GM19467 (cell line): ENCODE data around the gene WSCD1.

Source experiments
- ATAC-seq: cut with Tn5 transposase; IDR thresholded peaks from one replicate; pipeline ENCODE4 v1.9.1; 2021; ENCODE audit warnings: mild to moderate bottlenecking, moderate library complexity; ENCODE audit not compliant: unreplicated experiment

WSCD1 gene

DNA sequence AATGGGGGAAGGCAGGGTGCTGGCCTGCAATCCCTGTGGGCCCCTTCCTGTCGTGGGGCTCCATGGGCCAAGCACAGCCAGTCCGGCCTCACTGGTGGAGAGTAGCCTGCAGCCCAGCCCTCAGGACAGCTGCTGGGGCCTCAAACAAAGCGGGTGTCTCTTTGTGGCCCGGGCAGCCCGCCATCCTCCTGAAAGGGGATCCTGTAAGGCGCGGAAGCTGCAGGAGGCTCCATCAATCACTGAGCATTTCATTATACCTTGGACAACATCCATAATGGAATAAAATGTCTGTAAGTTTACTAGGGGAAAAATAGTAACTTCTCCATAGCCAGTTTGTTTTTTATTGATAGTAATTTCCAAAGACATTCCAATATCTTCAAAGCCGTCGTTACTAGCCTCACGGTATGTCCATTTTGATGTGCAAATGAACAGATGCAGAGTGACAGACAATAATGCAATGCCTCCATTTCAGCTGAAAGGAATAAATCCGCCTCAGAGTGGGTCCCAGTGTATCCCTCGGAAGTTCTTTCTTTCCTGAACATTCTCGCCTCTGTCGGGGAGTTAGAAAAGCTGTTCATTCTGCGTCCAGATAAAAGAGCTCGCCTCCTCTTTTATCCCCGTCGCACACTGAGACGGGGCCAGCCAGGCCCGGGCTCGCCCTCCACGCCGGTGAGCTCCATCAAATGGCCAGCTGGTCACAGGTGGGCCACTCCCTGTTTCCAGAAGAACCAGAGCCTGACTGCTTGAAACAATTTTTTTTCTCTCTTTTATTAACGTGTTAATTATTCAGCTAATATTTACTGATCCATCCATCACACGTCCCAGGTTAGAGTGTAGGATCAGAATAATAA, 14.4 kb downstream of the WSCD1 start:
- no peak for ATAC-seq

DNA sequence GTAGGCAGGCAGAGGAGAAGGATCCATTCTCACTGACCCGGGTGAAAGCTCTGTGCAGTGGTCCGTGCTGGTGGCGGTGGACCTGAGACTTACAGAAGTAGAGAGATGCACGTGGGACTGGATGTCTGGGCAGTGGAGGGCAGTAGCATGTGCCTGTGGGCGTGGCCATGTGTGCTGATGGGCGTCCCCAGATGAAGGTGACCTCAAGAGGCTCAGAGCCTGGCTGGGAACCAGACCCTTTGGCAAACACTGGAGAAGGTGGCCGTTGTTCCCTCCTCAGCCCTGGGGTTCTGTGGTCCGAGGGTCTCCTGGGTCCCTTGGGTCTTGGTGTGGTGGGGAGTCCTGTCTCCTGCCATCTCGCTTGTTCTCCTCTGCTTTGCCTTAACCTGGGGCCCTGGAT, 15.6 kb downstream of the WSCD1 start:
- no peak for ATAC-seq

DNA sequence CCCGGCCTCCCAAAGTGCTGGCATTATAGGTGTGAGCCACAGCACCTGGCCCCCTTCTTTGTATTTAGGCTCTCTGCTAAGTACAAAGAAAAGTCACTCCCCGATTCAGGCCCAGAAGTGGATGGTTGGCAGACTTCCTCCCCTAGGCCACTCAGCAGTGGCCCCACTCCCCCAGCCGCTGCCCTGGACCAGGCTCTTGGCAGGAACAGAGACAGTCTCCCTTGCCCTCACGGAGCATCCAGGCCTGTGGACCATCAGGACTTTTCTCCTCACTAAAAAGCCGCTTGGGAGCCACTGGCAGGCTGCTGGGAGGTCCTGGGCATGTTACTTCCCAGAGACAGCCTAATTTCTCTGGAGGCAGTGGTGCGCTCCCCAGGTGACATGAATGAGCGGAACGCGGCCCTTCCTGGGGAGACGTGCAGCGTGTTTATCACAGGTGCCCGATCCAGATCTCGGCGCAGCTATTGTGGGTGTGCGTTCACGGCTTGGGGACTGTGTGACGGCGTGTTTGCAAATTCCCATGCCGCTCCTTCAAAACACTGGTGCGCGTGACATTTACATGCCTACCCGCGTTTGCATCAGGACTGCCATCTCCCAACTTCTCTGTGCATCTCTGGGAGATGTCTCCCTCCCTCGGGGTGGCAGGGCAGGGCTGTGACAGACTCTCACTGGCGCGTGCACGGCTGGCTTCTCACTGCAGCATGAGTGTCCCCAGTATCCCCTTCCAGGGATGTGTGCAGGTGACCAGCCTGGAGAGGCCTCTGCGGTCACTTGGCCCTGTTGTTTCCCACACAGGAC, 16.6 kb downstream of the WSCD1 start:
- no peak for ATAC-seq

DNA sequence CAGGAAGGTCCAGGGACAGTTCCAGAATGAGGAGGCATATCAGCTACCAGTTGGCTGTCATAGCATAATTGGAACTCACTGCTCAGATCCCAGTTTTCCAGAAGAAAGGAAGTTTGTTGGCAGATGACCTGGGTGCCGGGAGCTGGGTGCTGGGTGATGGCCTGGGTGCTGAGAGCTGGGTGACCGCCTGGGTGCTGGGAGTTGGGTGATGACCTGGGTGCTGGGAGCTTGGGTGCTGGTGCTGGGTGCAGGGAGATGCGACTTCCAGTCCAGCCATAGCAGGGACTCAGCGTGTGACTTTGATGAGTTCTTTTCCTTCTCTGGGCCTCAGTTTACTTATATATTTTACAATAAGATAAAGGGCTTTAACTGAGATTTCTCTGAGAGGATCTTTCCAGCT, 18.0 kb downstream of the WSCD1 start:
- no peak for ATAC-seq

DNA sequence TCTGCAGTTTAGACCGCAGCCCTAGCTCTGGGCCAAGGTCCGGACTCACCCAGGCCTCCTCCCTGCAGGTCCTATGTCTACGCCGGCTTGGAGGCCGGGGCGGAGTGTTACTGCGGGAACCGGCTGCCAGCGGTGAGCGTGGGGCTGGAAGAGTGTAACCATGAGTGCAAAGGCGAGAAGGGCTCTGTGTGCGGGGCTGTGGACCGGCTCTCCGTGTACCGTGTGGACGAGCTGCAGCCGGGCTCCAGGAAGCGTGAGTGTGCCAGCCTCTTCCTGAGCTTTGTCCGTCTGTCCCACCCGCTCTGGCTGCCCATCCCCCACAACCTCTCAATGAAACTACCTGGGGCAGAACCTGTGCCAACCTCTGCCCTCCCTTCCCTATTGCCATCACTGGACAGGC, 20.1 kb downstream of the WSCD1 start:
- no peak for ATAC-seq

DNA sequence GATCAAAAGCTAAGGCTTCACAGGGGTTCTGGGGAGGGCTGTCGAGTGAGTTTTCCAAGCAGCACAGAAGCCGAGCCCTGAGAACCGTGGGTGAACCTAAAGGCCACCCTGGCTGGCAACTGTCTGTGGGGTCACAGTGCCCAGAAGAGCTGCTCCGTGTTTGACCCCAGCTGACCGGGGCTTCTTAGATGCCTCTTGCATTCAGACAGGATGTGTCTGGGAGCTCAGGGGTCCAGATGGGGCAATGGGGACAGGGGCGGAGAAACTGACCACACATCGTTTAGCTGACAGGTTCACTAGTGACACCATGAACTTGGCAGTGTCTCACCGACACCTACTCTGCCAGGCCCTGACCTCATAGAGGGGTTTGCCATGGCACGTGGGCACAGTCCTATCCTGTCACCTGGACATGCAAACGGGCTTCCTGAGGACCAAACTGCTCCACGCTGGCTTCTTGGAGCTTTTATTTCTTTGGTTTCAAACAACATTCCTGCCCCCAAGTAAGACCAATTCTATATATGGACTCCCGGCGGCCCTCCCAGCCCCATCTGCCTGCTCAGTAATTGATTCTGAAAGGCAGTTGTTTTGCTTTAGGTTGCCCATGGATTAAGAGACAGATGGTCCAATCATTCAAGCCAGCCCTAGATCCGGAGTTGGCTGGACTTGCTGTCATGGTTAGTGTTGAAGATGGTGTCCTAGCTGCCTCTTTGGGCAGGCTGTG, 22.2 kb downstream of the WSCD1 start:
- ATAC-seq = no peak

DNA sequence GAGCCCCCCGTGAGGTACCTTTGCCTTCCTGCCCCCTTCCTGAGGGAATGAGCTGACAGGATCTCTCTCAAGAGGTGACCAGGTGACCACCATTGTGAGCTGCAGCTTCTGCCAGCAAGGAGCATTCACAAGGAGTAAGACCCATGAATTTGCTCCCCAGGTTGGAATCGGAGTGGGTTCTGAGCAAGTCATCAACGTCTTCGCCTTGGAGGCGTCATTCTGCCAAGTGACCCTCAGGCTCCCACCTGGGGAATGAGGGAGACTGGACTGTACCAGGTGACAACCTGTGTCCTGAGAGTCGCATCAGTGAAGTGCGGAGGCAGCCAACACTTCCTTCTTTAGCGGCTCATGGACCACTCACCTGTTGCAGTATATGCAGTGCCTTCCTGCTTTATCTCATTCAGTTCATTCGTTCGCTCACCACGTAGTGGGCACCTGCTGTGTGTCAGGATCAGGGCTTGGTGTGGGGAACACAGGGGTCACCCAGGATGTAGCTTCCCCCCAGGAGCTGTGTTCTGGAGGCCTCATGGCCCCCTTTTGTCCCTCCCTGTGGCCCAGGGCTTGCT, 22.8 kb downstream of the WSCD1 start:
- no peak for ATAC-seq

DNA sequence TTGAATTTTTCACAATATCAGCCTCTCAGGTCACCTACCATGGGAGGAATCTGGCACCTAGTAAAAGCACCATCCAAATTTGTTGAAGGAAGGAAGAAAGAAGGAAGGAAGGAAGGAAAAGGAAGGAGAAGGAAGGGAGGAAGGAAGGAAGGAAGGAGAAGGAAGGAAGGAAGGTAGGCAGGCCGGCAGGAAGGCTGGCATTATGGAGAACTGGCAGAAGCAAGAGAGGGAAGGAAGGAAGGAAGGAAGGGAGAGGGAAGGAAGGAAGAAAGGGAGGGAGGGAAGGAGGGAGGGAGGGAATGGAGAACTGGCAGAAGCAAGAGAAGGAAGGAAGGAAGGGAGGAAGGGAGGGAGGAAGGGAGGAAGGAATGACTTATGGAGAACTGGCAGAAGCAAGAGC, 24.3 kb downstream of the WSCD1 start:
- ATAC-seq = no peak

DNA sequence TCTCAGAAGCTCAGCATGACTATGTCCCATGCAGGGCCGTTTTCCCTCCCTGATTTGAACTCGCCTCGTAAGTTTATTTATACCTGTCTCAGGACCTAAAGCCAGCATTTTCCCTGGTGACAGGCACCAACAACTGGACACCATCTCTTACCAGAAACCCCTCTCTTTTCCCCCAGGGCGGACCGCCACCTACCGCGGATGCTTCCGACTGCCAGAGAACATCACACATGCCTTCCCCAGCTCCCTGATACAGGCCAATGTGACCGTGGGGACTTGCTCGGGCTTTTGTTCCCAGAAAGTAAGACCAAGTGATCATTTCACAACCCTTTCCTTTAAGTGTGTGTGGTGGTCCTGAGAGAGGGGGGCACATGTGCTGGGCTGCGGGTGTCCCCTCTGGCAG, 24.7 kb downstream of the WSCD1 start:
- ATAC-seq = no peak

DNA sequence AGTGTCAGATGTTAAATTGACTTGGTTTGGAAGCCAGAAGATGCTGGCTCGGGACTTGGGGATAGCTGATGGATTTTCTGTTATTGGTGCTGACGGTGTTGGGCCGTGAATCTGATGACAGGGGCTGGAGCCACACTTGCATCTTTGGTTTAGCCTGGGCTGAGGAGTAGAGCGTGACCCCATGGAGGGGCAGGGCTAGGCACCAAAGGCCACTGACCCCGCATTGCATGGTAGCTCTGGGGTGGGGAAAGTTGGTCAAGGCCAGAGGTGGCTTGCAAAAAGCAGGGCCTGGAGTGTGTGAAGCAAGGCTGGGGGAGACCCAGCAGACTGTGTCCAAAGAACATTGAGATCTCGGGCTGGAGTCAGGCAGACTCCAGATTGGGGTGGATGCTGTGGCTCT, 25.3 kb downstream of the WSCD1 start:
- ATAC-seq = no peak

DNA sequence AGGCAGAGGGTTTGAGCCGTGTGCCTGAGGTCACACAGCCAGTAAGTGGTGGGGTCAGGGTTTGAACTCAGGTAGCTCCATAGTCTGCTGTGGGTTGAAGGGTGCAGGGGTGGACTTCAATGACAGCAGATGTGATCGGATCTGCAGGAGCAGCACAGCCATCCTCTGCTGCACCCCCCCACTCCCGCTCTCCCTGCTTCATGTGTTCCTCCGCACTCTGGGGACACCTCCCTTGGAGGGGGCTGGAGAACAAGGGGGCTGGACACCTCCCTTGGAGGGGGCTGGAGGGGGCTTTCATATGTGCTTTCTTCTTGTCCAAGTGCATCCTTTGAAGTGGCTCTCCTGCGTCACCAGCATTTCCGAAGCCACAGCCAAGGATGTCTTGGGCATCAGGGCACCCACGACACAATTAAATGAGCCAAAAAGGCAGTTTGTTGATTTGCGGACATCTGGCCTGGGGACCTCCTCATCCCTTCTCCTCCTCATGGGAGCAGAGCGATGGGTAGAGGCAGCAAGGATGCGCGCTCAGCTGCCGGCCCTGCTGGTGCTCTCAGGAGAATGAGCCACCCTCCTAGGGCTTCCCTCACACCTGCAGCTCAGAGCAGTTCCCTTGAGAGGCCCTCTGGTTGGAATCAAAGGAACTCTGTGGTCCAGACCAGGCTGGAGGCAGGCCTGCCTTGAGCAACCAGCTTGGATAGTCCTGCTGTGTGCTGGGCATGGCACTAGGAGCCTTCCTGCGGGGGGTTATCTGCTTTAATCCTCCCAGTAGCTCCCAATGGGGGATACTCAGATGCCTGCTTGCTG, 26.2 kb downstream of the WSCD1 start:
- no peak for ATAC-seq

DNA sequence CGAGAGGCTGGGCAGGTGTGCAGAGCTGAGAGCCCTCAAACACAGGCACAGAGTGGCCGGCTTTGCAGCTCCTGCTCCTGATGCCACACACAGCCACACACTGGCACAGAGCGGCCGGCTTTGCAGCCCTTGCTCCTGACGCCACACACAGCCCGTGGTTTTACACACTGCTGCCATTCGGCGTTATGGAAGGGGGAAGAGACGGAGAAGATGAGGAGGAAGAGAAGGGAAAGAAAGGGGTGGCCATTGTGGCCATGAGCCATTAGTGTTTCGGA, 26.8 kb downstream of the WSCD1 start:
- no peak for ATAC-seq

DNA sequence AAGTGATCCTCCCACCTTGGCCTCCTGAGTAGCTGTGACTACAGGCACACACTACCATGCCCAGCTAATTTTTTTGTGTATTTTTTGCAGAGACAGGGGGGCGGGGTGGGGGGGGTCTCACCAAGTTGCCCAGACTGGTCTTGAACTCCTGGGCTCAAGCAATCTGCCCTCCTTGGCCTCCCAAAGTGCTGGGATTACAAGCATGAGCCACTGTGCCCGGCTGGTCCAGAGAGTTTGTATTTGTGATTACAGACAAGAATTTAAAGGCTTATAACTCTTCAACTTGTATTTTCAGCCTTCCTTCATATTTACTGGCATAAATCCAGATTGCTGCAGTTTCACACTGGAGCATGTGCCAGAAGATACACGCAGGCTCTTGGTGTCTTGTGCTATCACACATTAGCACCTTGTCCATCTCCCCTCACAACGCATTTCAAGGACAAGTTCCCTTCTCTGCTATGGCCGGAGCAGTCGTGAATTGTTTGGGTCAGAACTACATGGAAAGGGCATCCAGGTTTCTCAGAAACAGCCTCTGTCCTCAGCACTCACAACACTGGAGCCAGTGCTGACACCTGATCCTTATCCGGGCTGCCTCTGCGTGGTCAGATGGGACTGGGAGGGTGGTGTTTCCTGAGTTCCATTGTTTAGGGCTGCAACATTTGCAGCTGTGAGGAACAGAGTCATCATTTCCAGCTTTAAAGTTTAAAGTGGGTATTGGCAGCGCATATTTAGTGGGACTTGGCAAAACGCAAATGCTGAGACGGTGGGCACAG, 28.1 kb downstream of the WSCD1 start:
- ATAC-seq = no peak

DNA sequence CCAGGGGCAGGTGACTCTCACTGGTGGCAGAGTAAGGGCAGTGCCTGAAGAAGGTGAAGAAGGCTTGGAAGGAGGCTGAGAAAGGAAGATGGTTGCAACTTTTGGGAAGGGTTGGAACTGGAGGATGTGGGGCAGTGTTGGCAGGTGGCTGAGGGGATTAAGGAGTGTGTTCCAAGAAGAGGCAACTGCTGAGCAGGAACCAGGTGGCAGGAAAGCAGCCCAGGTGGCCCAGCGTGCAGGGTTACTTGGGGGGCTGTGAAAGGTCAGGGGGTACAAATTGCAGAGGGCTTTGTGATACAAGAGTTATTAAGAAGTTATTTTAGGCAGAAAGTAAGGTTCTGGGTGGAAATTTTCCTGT, 28.6 kb downstream of the WSCD1 start:
- ATAC-seq = no peak

DNA sequence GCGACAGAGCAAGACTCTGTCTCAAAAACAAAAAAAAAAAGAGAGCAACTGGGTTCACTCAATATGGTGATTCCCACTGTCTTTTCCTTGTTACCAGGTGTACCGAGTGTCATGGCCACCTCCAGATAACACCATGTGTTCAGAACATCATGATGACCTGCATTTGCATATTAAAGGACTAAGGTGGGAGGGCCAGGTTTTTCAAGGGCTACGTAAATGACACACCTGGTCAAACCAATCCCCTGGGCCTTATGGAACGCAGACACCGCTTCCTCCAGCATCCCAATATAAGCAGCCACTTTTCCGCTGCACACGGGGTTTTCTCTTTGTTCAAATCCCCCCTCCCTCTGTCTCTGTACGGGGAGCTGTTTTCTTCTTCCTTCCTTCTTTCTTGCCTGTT, 29.3 kb downstream of the WSCD1 start:
- no peak for ATAC-seq

DNA sequence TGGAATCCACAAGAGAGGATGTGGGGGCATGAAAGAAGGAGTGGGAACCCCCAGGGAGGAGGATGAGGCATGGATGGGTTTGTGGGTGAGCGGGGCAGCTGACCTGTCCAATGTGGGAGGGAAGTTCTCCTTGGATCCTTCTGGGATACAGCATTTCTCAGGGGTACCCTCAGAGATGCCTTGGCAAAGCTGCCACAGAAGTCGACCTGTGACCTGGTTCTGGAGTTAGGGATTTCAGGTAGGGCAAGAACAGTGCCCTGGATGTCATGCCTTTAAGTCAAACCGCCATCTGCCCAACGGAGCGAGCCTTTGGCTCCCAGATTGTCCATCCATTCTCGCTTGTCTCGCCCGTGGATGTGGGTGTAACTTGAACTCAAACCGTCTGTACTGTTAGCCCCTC, 30.0 kb downstream of the WSCD1 start:
- no peak for ATAC-seq

DNA sequence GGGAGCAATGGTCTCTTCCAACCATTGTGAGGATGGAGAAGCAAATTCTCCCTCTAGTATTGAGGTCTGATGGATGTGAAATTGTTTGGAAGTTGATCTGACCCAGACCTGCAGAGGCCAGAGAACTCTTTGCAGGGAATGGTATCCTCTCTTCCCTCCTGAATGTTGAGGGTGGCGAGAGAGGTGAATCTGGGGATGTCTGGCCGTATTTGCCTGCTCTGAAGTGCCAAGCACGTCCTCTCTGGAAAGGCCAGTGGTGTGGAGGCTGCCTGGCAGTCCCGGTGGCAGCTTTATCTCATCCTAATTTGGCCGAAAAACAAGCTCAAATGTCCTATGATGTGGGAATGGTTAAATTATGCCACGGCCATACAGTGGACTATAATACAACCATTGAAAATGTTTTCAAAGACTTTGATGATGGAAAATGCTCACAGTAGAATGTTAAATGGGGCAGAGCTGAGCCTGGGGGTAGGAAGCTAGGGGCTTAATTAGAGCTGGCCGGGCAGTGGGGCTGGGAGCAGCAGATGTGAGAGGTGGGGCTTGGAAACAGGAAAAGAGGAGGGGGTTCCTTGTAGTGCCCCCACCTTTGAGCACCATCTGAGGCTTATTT, 30.8 kb downstream of the WSCD1 start:
- ATAC-seq = no peak

DNA sequence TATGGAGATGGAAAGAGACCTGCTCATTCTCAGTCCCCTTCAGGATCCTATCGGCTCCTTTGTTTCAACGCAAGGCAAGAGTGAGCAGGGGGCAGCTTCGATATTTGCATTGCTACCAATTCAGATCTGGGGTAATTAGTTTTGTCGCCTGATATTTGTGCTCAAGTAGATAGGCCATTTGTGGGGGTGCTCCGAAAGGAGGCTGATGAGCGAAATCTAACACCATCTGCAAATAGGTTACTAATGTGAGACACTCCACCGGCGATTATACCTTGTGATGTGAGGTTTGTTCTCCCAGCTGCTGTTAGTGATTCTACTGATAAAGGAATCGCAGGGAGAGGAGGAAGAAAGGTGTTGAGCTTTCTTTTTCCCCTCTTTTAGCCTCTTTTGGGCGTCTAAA, 31.5 kb downstream of the WSCD1 start:
- ATAC-seq = no peak

DNA sequence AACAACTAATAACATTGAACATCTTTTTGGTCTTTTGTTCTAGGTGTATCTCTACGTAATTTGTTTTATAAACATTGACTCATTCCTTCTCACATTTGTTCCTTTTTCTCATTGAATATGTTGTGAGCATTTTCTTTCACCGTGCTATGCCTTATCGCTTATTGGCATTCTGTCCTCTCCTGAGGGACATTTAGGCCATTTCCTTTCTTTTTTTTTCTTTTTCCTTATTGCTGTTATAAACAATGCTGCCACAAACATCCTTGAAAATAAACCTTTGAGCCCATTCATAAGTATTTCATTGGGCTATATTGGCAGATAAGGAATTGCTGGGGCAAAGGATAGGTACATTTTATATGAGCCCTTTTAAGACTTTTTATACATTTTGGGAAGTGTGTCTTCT, 32.4 kb downstream of the WSCD1 start:
- ATAC-seq = no peak
